Gastroesophageal sphincter (tissue), 4 donors: ENCODE results near the gene BABAM2. TPM values are rescaled to one million over a fixed set of nuclear protein-coding genes. Genes with fewer than 3 reads are reported as not detected.
"Not testable (repeated sequence)": the region's sequence is repeated elsewhere in the genome, so short reads cannot be mapped to it uniquely, and the experiment has no call there.

Experiments
- ATAC-seq: fragments of 150-250 bp; one replicate; pipeline ENCODE4 v1.9.1; 2016; ENCODE audit warnings: mild to moderate bottlenecking, moderate library complexity
- H3K27ac ChIP-seq, 4 donors: fragments of 200-600 bp; sonication (generic) in 3 of 4; 1 replicate in 3 of 4; 2 replicates in 1 of 4; pipeline ENCODE4 v1.5.1; 2016 to 2019
- H3K27me3 ChIP-seq: fragments of 200-600 bp; sonication (generic); one replicate; pipeline ENCODE4 v1.5.1; 2019
- H3K36me3 ChIP-seq, 2 donors: fragments of 200-600 bp; sonication (generic); one replicate each; pipeline ENCODE4 v1.5.1; 2019; ENCODE audit warnings: control low read depth in 1 of 2
- H3K4me1 ChIP-seq, 3 donors: fragments of 200-600 bp; sonication (generic); 1 replicate in 2 of 3; 2 replicates in 1 of 3; pipeline ENCODE4 v1.5.1; 2016 to 2019; ENCODE audit warnings: control low read depth in 2 of 3
- H3K4me3 ChIP-seq, 2 donors: fragments of 200-600 bp; sonication (generic); one replicate each; pipeline ENCODE4 v1.5.1; 2019; ENCODE audit warnings: mild to moderate bottlenecking in 1 of 2, moderate library complexity in 1 of 2
- H3K9me3 ChIP-seq, 3 donors: fragments of 200-600 bp; sonication (generic); one replicate each; pipeline ENCODE4 v1.5.1; 2017 to 2019; ENCODE audit warnings: control low read depth in 2 of 3
- CTCF ChIP-seq, 4 experiments: fragments of 200-600 bp in 2 of 4; fragments of 450-650 bp in 2 of 4; sonication (generic) in 1 of 4; IDR thresholded peaks; one replicate each; pipeline ENCODE4 v1.5.1; 2017 to 2019; ENCODE audit warnings: antibody characterized with exemption in 4 of 4, mild to moderate bottlenecking in 2 of 4, moderate library complexity in 2 of 4
- EP300 ChIP-seq: sonication (generic); formaldehyde crosslinking; IDR thresholded peaks from one replicate; pipeline ENCODE4 v1.6.1; 2017; ENCODE audit warnings: antibody characterized with exemption, mild to moderate bottlenecking
- POLR2A ChIP-seq, 2 donors: fragments of 450-650 bp; IDR thresholded peaks; one replicate each; pipeline ENCODE4 v1.6.1; 2017; ENCODE audit warnings: antibody characterized with exemption in 2 of 2, mild to moderate bottlenecking in 2 of 2, moderate library complexity in 1 of 2
- POLR2AphosphoS5 ChIP-seq: sonication (generic); formaldehyde crosslinking; IDR thresholded peaks from one replicate; pipeline ENCODE4 v1.6.1; 2017; ENCODE audit warnings: antibody characterized with exemption
- WGBS, 2 donors: methylation state at CpG; one replicate each; pipeline ENCODE4 v1.1.5; 2018; ENCODE audit warnings: low coverage in 1 of 2; 5-methylcytosine and 5-hydroxymethylcytosine counted together
- total RNA-seq, 4 donors: library from RNA; depleted of rRNA; stranded (reverse); fragments of >200 nt; gene quantifications; one replicate each; pipeline ENCODE4 v1.1.0, GENCODE V29; 2016

The BABAM2 gene
- total RNA-seq, 4 donors from 2014 or later = 28.5 to 43.6 (median 37.4) TPM

GRCh38 chr2:27856956-27857355 lies 33.6 kb upstream of the BABAM2 start:
- Histone ChIP-seq H3K36me3 (no peaks in the 10 kb centered on the region), H3K4me3 (no peak overlapping the region), H3K4me1 (peaks cover 0 to 11% (median 0%) of the 10 kb centered on the region in 3 donors), H3K27me3 (no peaks in the 10 kb centered on the region), H3K9me3 (peaks cover 0 to 2% (median 0%) of the 10 kb centered on the region in 3 donors), H3K27ac (no peak overlapping the region)
- 75 to 96% methylated on average over 3 of the region's 3 CpGs for WGBS, 2 donors
- TF ChIP-seq POLR2A (IDR thresholded peaks at IDR 0.05) = no peak
- TF ChIP-seq CTCF (IDR thresholded peaks at IDR 0.05) = no peak
- TF ChIP-seq POLR2AphosphoS5 = no peak
- no peak for TF ChIP-seq EP300
- ATAC-seq = no peak

- Histone ChIP-seq H3K4me1 (peaks cover 0 to 11% (median 0%) of the 10 kb centered on the region in 3 donors), H3K9me3 (peaks cover 0 to 2% (median 0%) of the 10 kb centered on the region in 3 donors), H3K27me3 (no peaks in the 10 kb centered on the region), H3K36me3 (no peaks in the 10 kb centered on the region), H3K4me3 (no peak overlapping the region), H3K27ac (no peak overlapping the region)
- TF ChIP-seq CTCF (IDR thresholded peaks at IDR 0.05) (no peak), POLR2A (IDR thresholded peaks at IDR 0.05) (no peak), EP300 (no peak), POLR2AphosphoS5 (no peak)
- 86 to 93% methylated on average over 4 of the region's 4 CpGs for WGBS, 2 donors
- ATAC-seq = no peak
These were observed 32.9 kb upstream of the BABAM2 start for GRCh38 chr2:27857417-27858172.

- ATAC-seq = no peak
- TF ChIP-seq POLR2A (IDR thresholded peaks at IDR 0.05) (no peak), POLR2AphosphoS5 (no peak), CTCF (IDR thresholded peaks at IDR 0.05) (no peak), EP300 (no peak)
- H3K9me3 ChIP-seq = peaks cover 0 to 2% (median 0%) of the 10 kb centered on the region in 3 donors
These were observed 30.4 kb upstream of the BABAM2 start for GRCh38 chr2:27860111-27860510.

GRCh38 chr2:27863146-27863545 lies 27.4 kb upstream of the BABAM2 start:
- no peaks in the 10 kb centered on the region for H3K4me1 ChIP-seq

More at GRCh38 chr2:27860111-27860510, 30.4 kb upstream of the BABAM2 start:
- H3K27ac ChIP-seq = no peak overlapping the region
- no peaks in the 10 kb centered on the region for H3K27me3 ChIP-seq
- H3K36me3 ChIP-seq = no peaks in the 10 kb centered on the region
- no peaks in the 10 kb centered on the region for H3K4me1 ChIP-seq
- H3K4me3 ChIP-seq = no peak overlapping the region

GRCh38 chr2:27863955-27864354 lies 26.6 kb upstream of the BABAM2 start:
- H3K36me3 ChIP-seq, H3K27ac ChIP-seq, H3K27me3 ChIP-seq, ATAC-seq, H3K4me1 ChIP-seq, H3K4me3 ChIP-seq, H3K9me3 ChIP-seq: not testable (repeated sequence)
- 84 to 100% methylated on average over 3 to 5 of the region's 5 CpGs for WGBS, 2 donors

More at GRCh38 chr2:27863146-27863545, 27.4 kb upstream of the BABAM2 start:
- no peak for ATAC-seq
- Histone ChIP-seq H3K27ac (no peak overlapping the region), H3K27me3 (no peaks in the 10 kb centered on the region), H3K36me3 (no peaks in the 10 kb centered on the region), H3K9me3 (peaks cover 0 to 2% (median 0%) of the 10 kb centered on the region in 3 donors), H3K4me3 (no peak overlapping the region)
- no peak for TF ChIP-seq EP300
- TF ChIP-seq POLR2AphosphoS5 = no peak
- TF ChIP-seq CTCF (IDR thresholded peaks at IDR 0.05) = no peak
- TF ChIP-seq POLR2A (IDR thresholded peaks at IDR 0.05) = no peak
- WGBS, 2 donors = 46 to 70% methylated on average over 1 of the region's 1 CpG
